ENCODE data around the gene TRAF3. TPM values are rescaled to one million over a fixed set of nuclear protein-coding genes. Genes with fewer than 3 reads are reported as not detected.

The TRAF3 gene
- total RNA-seq, 1 experiment from 2014 or later: 11.2 TPM

DNA sequence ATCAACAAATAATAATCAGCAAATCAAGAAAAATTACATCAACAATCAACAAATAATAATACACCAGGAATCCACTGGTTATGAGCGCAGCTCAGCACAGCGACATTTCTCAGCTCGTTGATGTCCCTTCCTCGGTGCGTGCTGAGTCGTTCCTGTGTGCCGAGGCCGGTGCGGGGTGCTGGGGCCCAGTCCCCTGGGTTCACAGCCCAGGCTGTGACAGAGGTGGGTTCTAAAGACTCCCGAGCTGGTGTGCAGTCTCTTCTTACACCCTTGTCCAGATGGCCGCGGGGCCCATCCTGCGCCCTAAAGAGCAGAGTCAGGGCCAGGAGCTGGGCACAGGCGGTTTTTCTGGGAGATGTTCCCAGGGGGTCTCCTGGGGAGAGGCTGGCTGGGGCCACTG is 26.9 kb upstream of the TRAF3 start (continued):
- TF ChIP-seq EMX1 (CRISPR knock-in tag; IDR thresholded peaks at IDR 0.05): no peak
- TF ChIP-seq, protein P1, sequence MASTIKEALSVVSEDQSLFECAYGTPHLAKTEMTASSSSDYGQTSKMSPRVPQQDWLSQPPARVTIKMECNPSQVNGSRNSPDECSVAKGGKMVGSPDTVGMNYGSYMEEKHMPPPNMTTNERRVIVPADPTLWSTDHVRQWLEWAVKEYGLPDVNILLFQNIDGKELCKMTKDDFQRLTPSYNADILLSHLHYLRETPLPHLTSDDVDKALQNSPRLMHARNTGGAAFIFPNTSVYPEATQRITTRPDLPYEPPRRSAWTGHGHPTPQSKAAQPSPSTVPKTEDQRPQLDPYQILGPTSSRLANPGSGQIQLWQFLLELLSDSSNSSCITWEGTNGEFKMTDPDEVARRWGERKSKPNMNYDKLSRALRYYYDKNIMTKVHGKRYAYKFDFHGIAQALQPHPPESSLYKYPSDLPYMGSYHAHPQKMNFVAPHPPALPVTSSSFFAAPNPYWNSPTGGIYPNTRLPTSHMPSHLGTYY (CRISPR knock-in tag; IDR thresholded peaks at IDR 0.05): no peak

- TF ChIP-seq JUN (CRISPR knock-in tag; IDR thresholded peaks at IDR 0.05) (no peak), ZNF232 (CRISPR knock-in tag; IDR thresholded peaks at IDR 0.05) (no peak), ZNF138 (CRISPR knock-in tag; conservative IDR thresholded peaks at IDR 0.05) (no peak), ETV6 (CRISPR knock-in tag; IDR thresholded peaks at IDR 0.05) (no peak), MXD4 (CRISPR knock-in tag; IDR thresholded peaks at IDR 0.05; ENCODE audit: borderline replicate concordance) (no peak), SP1 (CRISPR knock-in tag; conservative IDR thresholded peaks at IDR 0.05) (no peak), OVOL2 (CRISPR knock-in tag; IDR thresholded peaks at IDR 0.05; ENCODE audit: borderline replicate concordance) (no peak), E2F4 (CRISPR knock-in tag; IDR thresholded peaks at IDR 0.05; ENCODE audit: borderline replicate concordance, low read depth) (no peak), AR (CRISPR knock-in tag; IDR thresholded peaks at IDR 0.05) (no peak), E2F5 (CRISPR knock-in tag; IDR thresholded peaks at IDR 0.05) (no peak)
- TF ChIP-seq, protein P2, sequence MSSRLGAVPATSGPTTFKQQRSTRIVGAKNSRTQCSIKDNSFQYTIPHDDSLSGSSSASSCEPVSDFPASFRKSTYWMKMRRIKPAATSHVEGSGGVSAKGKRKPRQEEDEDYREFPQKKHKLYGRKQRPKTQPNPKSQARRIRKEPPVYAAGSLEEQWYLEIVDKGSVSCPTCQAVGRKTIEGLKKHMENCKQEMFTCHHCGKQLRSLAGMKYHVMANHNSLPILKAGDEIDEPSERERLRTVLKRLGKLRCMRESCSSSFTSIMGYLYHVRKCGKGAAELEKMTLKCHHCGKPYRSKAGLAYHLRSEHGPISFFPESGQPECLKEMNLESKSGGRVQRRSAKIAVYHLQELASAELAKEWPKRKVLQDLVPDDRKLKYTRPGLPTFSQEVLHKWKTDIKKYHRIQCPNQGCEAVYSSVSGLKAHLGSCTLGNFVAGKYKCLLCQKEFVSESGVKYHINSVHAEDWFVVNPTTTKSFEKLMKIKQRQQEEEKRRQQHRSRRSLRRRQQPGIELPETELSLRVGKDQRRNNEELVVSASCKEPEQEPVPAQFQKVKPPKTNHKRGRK (CRISPR knock-in tag; IDR thresholded peaks at IDR 0.05; ENCODE audit: borderline replicate concordance): no peak
- no peak overlapping the region for H3K4me3 Mint-ChIP-seq
- ATAC-seq: no peak; the same call in 1 of the 2 replicates
- no peaks in the 10 kb centered on the region; the same call in 1 of the 2 replicates for H3K27me3 Mint-ChIP-seq (ENCODE audit: low read depth)
- ChIA-PET CTCF (interaction anchor here (0.8 to 2.0 kb wide), 2 partner anchors 9 to 57 kb away, joined by 3 to 6 read pairs; no protein-coding TSS in a partner anchor), POLR2A (no interaction called here)
- H3K4me1 Mint-ChIP-seq: peaks cover 12% of the 10 kb centered on the region
- H3K9me3 Mint-ChIP-seq: no peaks in the 10 kb centered on the region
- DNase-seq (ENCODE audit: low spot score): no peak
- peaks cover 2% of the 10 kb centered on the region; the same call in 1 of the 2 replicates for H3K36me3 Mint-ChIP-seq
- H3K27ac Mint-ChIP-seq: no peak overlapping the region
These were observed 26.2 kb upstream of the TRAF3 start for GRCh38 chr14:102751088-102751487.

GRCh38 chr14:102752239-102752847 is 24.9 kb upstream of the TRAF3 start:
- H3K36me3 Mint-ChIP-seq: peaks cover 2% of the 10 kb centered on the region; the same call in 1 of the 2 replicates
- H3K27me3 Mint-ChIP-seq (ENCODE audit: low read depth): no peaks in the 10 kb centered on the region; the same call in 1 of the 2 replicates
- ATAC-seq (no peak), DNase-seq (ENCODE audit: low spot score) (no peak)
- no peak overlapping the region for H3K4me3 Mint-ChIP-seq
- H3K9me3 Mint-ChIP-seq: no peaks in the 10 kb centered on the region; the same call in 1 of the 2 replicates
- POLR2A ChIA-PET: no interaction called here
- peaks cover 12% of the 10 kb centered on the region for H3K4me1 Mint-ChIP-seq
- CTCF ChIA-PET: no interaction called here
- H3K27ac Mint-ChIP-seq: no peak overlapping the region
- TF ChIP-seq KAT7 (CRISPR knock-in tag; IDR thresholded peaks at IDR 0.05; ENCODE audit: borderline replicate concordance) (no peak), NFYB (CRISPR knock-in tag; conservative IDR thresholded peaks at IDR 0.05; ENCODE audit: low read depth) (no peak), ZNF219 (CRISPR knock-in tag; IDR thresholded peaks at IDR 0.05; ENCODE audit: borderline replicate concordance) (no peak), PRRX2 (CRISPR knock-in tag; IDR thresholded peaks at IDR 0.05) (no peak), HMGA2 (CRISPR knock-in tag; IDR thresholded peaks at IDR 0.05) (no peak), SP1 (CRISPR knock-in tag; conservative IDR thresholded peaks at IDR 0.05) (no peak), NR1H2 (CRISPR knock-in tag; IDR thresholded peaks at IDR 0.05) (no peak), FOXJ3 (CRISPR knock-in tag; IDR thresholded peaks at IDR 0.05; ENCODE audit: borderline replicate concordance) (no peak), ZNF423 (CRISPR knock-in tag; IDR thresholded peaks at IDR 0.05) (no peak)
- TF ChIP-seq, protein P3, sequence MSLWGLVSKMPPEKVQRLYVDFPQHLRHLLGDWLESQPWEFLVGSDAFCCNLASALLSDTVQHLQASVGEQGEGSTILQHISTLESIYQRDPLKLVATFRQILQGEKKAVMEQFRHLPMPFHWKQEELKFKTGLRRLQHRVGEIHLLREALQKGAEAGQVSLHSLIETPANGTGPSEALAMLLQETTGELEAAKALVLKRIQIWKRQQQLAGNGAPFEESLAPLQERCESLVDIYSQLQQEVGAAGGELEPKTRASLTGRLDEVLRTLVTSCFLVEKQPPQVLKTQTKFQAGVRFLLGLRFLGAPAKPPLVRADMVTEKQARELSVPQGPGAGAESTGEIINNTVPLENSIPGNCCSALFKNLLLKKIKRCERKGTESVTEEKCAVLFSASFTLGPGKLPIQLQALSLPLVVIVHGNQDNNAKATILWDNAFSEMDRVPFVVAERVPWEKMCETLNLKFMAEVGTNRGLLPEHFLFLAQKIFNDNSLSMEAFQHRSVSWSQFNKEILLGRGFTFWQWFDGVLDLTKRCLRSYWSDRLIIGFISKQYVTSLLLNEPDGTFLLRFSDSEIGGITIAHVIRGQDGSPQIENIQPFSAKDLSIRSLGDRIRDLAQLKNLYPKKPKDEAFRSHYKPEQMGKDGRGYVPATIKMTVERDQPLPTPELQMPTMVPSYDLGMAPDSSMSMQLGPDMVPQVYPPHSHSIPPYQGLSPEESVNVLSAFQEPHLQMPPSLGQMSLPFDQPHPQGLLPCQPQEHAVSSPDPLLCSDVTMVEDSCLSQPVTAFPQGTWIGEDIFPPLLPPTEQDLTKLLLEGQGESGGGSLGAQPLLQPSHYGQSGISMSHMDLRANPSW (CRISPR knock-in tag; conservative IDR thresholded peaks at IDR 0.05; ENCODE audit: low read depth): no peak
- TF ChIP-seq, protein P4, sequence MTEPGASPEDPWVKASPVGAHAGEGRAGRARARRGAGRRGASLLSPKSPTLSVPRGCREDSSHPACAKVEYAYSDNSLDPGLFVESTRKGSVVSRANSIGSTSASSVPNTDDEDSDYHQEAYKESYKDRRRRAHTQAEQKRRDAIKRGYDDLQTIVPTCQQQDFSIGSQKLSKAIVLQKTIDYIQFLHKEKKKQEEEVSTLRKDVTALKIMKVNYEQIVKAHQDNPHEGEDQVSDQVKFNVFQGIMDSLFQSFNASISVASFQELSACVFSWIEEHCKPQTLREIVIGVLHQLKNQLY (CRISPR knock-in tag; IDR thresholded peaks at IDR 0.05): no peak

Data from WTC11 (cell line).